Measurements from ENCODE around the gene USP4.
"Not testable (repeated sequence)": the region's sequence is repeated elsewhere in the genome, so short reads cannot be mapped to it uniquely, and the experiment has no call there.

Gene USP4

GRCh38 chr3:49240091-49240490 lies 99.8 kb downstream of the USP4 start:
- not testable (repeated sequence) for FAIRE-seq

- no peak for FAIRE-seq
Measured at GRCh38 chr3:49238274-49239127, 101.4 kb downstream of the USP4 start.

- no peak for FAIRE-seq
Measured at GRCh38 chr3:49237344-49237743, 102.5 kb downstream of the USP4 start.

GRCh38 chr3:49236226-49236625 lies 103.6 kb downstream of the USP4 start:
- no peak for FAIRE-seq

DNA sequence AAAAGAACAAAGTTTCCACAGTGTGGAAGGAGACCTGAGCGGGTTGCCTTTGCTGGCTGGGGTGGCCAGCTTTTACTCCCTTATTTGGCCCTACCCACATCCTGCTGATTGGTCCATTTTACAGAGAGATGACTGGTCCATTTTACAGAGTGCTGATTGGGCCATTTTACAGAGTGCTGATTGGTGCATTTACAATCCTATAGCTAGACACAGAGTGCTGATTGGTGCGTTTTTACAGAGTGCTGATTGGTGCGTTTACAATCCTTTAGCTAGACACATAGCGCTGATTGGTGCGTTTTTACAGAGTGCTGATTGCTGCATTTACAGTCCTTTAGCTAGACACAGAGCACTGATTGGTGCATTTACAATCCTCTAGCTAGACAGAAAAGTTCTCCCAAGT lies 111.0 kb downstream of the USP4 start:
- FAIRE-seq, result not testable (repeated sequence)

Data from A204.1 (cell line).